HG02623 (cell line): ENCODE data around the gene ARRDC2.
A peak's percentile ranks its signal among the peaks of the same experiment; 100 is the strongest.
"Not testable (repeated sequence)": the region's sequence is repeated elsewhere in the genome, so short reads cannot be mapped to it uniquely, and the experiment has no call there.

Experiments
- ATAC-seq: cut with Tn5 transposase; IDR thresholded peaks from one replicate; pipeline ENCODE4 v1.9.1; 2021; ENCODE audit warnings: moderate library complexity; ENCODE audit not compliant: unreplicated experiment

Gene ARRDC2

DNA sequence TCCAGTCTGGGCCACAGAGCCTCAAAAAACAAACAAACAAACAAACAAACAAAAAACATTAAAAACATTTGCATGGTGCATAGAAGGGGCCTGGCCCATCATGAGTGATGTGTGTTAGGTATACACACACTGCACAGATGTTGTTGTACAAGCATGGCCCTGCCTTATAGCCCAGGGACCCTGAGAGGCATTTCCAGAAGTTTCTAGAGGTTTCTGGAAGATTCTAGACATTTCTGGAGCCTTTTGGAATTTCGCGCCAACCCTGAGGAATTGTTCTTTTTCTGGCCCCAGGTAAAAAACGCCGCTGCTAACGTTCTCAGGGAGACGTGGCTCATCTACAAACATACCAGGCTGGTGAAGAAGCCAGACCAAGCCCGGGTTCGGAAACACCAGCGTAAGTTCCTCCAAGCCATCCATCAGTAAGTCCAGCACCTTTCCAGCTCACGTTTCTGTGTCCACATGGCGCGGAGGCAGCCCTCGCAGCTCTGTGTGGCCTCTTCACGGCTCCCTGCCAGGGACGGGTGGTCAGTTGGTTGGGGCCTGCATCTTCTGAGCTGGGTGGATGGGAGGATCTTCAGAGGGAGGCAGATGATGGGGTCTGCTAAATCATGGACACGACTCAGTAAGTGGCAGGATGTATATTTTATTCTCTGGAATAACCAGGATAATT lies 18.4 kb upstream of the ARRDC2 start:
- no peak for ATAC-seq

DNA sequence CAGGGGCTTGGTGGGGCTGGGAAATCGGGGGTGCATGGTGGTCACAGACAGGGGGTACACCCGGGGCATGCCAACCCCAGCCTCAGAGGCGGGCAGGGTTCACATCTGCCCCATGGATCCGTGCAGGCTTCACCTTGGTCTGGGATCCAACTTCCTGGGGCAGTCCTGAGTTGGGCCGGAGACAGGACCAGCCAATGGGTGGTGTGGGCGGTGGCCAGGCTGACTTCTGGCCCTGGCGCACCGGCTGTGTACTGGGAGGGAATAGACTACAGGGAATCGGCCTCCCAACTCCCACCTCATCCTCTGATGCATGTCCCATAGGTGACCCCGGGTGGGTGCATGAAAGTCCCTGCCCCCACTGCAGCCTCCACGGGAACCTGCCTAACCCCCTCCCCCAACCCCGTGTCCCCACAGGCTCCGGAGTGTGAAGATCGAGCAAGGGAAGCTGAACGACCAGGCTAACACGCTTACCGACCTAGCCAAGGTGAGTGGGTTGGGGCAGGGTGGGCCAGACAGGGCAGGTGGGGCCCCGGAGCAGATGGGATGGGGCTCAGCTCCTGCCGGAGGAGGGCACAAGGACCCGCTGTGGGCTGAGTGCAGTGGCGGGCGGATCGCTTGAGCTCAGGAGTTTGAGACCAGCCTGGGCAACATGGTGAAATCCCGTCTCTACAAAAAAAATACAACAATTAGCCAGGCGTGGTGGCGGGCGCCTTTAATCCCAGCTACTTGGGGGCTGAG lies 14.7 kb upstream of the ARRDC2 start:
- ATAC-seq, result no peak

DNA sequence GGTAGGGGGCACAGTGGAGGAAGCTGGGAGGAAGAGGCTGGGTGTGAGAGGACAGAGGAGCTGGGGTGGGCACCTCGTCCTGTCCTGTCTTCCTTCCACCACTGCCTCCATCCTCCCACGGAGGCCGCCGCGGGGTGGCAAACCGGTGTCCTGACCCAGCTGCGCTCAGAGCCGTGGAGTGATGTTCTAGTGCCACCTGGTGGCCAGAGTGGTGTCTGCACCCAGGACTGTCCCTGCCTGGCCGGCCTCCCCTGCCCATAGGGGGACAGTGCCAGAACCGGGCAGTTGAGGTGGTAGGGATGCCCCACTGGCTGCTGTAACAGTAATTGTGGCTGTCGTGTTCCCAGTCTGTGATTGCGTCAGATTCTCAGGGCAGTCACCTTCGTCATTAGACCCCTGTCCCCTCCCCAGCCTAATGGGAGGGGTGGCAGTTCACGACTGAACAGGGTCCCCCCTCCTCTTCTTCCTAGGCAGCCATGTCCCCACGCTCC lies 11.1 kb upstream of the ARRDC2 start:
- ATAC-seq, result no peak

DNA sequence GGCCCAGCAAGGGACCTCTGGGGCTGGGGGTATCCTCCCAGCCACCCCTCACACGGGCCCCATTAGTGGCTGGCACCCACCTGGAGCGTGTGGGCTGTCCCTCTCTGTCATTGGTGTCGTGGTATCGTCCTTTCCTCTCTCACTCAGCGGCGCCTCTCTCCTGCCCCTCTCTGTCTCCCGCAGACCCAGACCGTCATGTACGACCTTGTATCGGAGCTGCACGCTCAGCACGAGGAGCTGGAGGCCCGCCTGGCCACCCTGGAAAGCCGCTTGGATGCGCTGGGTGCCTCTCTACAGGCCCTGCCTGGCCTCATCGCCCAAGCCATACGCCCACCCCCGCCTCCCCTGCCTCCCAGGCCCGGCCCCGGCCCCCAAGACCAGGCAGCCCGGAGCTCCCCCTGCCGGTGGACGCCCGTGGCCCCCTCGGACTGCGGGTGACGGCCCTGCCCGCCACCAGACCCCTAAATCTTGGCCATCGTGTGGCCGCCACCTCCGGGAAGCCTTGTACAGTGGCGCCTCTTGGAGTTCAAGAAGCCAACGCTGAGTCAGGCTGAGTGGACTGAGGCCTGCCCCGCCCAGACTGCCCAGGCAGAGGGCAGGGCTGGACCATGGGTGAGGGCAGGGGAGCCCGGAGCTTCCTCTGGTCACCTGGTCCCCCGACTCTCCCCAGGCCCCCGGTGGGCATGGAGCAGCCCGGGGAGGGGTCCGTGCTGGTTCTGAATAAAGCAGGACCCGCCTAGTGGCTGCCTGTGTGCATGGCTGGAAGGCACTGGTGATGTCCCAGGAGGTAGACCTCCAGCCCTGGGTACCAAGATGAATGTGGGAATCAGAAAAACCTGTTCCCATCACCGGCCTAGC lies 9.8 kb upstream of the ARRDC2 start:
- ATAC-seq, result no peak

DNA sequence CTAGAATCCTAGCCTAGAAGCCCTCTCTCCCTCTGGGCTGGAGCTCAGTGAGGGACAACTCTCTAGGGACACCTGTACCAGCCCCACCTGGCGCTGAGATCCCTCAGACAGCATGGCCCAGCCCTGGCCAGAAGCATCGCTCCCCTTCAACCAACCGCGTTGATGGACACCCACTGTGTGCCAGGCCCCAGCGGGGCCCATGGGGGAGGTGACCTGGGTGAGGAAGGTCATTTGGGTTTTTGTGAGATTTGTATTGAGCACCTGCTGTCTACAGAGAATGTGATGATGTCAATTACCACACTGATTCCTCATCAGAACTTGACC lies 9.2 kb upstream of the ARRDC2 start:
- ATAC-seq, result no peak

DNA sequence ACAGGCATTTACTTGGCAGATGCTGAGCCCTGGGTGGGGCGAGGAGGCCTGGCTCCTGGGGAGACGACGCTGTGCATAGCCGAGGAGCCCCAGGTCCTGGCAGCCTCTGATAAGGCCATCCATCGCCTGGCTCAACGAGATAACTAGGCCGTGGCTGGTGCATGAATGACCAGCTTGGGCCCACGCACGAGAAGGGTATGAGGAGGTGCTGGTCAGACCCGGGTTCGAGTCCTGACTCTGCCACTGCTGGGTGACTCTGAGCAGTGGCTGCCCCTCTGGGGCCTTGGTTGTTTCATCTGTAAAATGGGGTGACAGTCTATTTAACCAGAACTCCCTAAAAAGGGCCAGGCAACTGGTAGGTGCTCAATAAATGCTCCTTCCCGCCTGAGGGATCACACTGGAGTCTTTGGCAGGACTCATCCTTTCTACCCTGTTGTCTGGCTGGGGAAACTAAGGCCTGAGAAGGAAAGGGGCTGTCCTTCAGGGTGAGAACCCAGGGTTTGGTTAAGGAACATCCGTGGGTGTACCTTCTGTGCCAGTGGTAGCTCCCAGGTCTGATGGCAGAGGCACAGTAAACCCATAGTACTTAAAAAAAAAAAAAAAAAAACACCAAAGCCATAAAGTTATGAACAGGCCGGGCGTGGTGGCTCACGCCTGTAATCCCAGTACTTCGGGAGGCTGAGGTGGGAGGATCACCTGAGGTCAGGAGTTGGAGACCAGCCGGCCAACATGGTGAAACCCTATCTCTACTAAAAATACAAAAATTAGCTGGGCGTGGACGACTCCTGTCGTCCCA lies 8.1 kb upstream of the ARRDC2 start:
- ATAC-seq, result no peak

DNA sequence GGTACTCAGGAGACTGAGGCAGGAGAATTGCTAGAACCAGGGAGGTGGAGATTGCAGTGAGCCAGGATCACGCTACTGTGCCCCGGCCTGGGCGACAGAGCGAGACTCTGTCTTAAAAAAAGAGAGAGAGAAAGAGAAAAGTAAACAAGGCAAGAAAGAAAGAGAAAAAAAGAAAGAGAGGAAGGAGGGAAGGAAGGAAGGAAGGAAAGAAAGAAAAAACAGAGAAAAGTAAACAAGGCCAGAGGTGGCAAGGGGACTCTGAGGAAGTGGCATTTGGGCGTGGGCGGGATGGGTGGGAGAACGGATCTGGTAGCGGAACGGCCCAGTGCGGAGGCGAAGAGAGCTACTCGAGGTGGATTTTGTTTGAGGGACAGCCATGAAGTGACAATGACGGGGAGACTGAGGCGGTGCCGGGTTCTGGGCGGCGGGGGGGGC lies 7.5 kb upstream of the ARRDC2 start:
- no peak for ATAC-seq

DNA sequence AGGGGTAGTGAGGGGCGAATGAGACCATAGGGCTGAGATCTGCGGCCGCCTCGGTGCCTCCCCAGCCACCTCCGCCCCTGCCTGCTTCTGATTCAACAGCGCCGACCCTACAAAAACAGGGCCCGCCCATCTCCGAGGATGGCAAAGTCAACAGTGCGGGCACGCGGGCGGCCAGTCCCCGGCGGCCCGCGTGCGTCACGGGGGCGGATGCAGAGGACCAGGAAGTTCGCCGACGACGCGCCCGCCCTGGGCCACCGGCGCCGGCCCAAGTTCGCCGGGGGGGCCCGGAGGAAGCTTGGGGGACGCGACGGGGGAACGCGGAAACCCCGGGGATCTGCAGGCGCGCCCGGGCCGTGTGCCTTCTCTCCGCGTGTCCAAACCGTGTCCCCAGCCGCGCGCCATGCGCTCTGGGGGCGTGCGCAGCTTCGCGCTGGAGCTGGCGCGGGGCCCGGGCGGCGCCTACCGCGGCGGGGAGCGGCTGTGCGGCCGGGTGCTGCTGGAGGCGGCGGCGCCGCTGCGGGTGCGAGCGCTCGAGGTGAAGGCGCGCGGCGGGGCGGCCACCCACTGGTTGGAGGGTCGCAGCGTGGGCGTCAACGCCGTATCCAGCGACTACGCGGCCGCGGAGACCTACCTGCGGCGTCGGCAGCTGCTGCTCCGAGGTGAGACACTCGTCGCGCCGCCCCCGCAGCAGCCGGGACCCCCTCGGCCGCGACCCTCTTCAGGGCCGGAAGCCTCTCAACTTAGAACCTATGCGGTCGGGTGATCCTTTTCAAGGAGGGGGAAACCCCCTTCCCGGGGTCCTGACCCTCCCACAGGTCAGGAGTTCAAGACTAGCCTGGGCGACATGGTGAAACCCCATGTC lies 6.8 kb upstream of the ARRDC2 start:
- ATAC-seq, result peak; percentile 55

DNA sequence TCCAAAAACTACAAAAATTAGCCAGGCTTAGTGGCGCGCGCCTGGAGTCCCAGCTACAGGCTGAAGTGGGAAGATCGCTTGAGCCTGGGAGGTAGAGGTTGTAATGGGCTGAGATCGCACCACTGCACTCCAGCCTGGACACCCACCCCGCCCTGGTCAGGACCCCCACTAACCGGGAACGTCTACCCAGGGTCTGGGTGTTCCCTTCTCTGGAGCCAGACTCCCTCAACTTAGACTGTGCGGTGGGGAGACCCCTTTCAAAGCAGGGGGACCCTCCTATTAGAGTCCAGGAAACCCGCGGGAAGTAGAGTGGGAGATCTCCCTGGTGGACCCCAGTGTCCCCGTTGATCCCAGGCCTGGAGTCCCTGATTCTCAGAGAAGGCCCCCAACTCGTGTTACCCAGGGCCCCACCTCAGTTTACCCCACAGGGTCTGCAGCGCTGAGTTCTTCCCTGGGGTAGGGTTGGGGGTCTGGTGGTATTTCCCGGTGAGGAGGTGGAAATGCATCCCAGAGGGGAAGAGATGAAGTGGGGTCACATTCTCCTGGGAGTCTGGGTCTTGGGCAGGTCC lies 6.1 kb upstream of the ARRDC2 start:
- ATAC-seq, result no peak

DNA sequence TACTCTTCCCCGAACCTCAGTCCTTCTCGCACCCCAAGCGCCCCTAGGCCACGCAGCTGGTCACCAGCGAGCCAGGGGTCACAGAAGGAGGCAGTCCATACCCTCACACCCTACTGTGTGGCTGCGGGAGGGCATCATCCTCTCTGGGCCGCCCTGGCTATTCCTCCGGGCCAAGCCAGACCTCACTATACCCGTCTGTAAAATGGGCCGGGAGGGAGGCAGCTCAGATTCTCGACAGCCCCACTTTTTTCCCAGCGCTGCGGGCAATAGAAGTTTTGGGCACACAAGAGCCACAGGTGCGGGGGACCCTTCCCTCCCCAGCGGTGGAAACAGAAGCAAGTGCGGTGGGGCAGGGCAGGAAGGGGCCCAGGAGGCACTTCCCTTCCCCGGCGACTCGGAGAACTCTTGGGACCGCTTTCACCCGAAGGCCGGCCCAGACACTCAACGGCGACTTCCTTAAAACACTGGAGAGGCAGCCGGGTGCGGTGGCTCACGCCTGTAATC lies 5.6 kb upstream of the ARRDC2 start:
- ATAC-seq, result no peak

DNA sequence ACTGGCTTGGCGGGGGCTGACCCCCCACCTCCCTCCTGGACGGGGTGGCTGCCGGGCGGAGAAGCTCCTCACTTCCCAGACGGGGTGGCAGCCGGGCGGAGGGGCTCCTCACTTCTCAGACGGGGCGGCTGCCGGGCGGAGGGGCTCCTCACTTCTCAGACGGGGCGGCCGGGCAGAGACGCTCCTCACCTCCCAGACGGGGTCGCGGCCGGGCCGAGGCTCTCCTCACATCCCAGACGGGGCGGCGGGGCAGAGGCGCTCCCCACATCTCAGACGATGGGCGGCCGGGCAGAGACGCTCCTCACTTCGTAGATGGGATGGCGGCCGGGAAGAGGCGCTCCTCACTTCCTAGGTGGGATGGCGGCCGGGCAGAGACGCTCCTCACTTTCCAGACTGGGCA lies 2.2 kb upstream of the ARRDC2 start:
- not testable (repeated sequence) for ATAC-seq

DNA sequence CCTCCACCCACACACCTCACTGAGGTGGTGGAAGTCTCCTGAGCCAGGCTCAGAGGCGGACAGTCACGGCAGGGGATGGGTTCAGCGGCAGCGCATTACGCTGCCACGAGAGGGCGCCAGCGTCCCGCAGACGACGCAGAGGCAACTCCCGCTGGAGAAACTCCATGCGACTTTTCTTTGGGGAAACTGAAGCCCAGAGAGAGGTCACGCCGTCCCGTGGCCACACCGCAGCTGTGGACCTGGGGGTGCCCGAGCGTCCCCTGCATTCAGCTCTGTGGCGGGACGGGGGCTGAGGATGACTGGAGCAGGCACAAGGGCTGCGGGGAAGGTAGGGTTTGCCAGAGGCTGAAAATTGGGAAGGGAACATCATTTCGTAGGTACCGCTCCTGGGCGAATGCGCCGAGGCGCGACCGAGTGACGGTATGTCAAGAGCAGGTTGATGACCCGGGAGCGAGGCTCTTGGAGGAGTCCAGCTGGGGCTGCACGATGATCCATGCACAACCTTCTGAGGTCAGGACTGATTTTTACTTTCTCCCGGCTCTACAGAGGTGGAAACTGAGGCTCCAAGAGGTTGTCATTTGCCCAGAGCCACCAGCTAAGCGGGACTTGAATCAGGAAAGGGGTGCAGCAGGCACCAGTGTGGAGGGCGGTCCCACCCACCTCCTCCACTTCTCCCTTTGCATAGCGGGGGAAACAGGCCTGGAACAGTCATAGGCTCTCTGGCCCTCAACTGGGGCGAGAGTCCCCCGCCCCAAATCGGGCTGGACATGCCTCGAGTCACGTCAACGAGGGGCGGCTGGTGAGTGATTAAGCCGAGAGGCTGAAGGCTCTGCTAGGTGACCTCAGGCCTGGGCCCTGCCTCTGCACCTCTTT lies 690 bp upstream of the ARRDC2 start:
- no peak for ATAC-seq

DNA sequence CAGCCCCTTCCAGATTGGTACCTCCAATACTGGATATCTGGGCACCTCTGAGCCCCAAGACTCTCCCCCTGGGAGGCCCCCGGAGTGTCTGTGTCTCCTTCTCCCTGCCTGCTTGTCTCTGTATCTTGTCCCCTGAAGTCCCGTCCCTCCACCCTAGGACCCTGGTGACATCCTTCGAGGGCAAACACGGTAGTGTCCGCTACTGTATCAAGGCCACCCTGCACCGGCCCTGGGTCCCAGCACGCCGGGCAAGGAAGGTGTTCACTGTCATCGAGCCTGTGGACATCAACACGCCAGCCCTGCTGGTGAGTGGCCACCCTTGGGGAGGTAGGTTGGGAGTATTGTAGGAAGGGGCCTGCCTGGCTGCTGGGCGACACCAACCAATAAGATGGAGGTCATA lies 844 bp downstream of the ARRDC2 start:
- ATAC-seq, result no peak

DNA sequence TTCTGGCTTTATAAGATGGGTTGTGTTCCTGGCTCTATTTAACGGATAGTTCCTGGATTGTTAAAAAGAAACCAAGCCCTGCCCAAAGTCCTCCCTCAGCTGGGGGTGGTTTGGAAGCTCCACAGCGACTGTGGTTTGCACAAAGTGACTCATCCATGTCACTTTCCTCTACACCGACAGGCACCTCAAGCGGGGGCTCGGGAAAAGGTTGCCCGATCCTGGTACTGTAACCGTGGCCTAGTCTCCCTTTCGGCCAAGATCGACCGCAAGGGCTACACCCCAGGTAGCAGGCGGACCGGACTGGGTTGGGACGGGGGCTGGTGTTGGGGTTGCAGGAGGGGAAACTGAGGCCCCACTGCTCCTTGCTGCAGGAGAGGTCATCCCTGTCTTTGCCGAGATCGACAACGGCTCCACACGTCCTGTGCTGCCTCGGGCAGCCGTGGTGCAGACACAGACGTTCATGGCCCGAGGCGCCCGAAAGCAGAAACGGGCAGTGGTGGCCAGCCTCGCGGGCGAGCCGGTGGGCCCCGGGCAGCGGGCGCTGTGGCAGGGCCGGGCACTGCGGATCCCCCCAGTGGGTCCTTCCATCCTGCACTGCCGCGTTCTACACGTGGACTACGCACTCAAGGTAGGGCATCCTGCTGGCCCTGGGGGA lies 1.6 kb downstream of the ARRDC2 start:
- ATAC-seq, result no peak

DNA sequence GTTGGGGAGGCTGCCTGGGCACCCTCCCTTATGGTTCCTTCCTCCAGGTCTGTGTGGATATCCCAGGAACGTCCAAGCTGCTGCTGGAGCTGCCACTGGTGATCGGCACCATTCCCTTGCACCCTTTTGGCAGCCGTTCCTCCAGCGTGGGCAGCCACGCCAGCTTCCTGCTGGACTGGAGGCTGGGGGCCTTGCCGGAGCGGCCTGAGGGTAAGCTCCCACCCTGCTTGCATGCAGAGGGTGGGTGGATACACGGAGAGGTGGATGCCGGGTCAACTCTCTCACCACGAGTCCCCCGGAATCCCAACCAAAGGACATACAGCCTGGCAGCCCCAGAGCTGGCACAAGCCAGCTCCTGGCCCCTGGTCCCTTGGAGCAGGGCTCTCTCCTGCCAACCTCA lies 2.2 kb downstream of the ARRDC2 start:
- ATAC-seq, result no peak

DNA sequence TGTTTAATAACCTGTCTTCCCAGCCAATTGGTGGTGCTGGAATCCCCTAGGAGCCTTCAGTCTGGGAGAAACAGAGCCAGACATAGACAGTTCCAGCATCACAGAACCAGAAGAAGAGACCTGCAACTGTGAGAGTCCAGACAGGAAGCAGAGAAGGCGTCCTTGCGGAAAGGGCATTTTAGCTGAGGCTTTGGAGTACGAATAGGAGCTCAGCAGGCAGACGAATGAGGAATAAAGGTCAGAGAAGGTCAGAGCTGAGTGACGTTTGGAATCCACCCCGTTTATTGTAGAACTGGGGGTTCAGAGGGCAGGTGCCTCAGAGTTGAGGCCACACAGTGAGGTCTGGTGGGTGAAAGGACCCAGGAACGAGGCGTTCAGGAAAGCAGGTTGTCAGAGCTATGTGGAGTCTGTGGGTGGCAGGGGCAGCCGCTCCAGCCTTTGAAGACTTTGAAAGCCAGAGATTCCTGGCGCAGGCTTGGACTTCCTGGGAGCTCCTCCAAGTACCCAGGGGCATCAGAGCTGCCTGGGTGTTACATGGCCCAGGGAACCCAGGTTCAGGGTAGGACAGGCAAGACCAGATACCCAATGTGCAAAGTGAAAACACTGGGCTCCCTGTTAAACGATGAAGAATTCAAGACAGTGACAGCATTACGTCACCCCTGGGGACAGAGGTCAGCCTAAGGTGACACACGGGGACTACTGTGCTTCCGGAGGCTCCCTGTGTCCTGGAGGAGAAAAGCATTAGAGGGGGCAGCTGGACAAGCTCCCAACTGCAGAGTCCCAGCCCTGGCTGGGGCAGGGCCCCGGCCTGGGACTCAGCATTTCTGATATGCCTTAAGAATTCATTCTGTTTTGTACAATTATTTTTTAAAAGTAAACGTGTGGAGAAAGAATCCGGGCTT lies 5.5 kb downstream of the ARRDC2 start:
- ATAC-seq, result no peak

DNA sequence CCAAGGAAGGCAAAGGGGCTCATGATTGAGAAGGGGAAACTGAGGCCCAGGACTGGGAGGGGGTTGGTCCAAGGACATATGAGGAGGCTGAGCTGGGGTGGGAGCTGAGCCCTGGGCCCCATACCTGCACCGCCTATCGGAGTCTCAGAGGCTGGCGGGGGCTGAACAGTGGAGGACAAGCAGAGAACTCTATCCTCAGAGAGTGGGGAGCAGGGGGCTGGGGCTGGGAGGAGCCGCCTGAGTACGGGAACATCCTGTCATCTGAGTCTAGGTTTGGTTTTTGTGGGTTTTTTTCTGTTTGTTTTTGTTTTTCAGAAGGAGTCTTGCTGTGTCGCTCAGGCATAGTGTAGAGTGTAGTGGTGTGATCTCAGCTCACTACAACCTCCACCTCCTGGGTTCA lies 6.2 kb downstream of the ARRDC2 start:
- no peak for ATAC-seq
